ENCODE results near the gene SLC9A2. TPM values are rescaled to one million over a fixed set of nuclear protein-coding genes. Genes with fewer than 3 reads are reported as not detected.

SLC9A2 gene
- total RNA-seq, 1 donor: not detected

- H3K9me3 ChIP-seq (ENCODE audit: low read depth, low read length): no peaks in the 10 kb centered on the region
- no peaks in the 10 kb centered on the region for H3K27me3 ChIP-seq (ENCODE audit: insufficient read depth, low read length)
- no peak overlapping the region for H3K4me3 ChIP-seq (ENCODE audit: low read length)
- H3K4me1 ChIP-seq (ENCODE audit: insufficient read depth, low read length): no peaks in the 10 kb centered on the region
These were observed 99.3 kb downstream of the SLC9A2 start for GRCh38 chr2:102718387-102719316.

GRCh38 chr2:102724016-102724490 is 104.7 kb downstream of the SLC9A2 start:
- Histone ChIP-seq H3K9me3 (ENCODE audit: low read depth, low read length) (no peaks in the 10 kb centered on the region), H3K4me1 (ENCODE audit: insufficient read depth, low read length) (peaks cover 12% of the 10 kb centered on the region), H3K27me3 (ENCODE audit: insufficient read depth, low read length) (no peaks in the 10 kb centered on the region), H3K4me3 (ENCODE audit: low read length) (no peak overlapping the region)

GRCh38 chr2:102724553-102724952 is 105.2 kb downstream of the SLC9A2 start:
- H3K4me3 ChIP-seq (ENCODE audit: low read length): no peak overlapping the region
- no peaks in the 10 kb centered on the region for H3K27me3 ChIP-seq (ENCODE audit: insufficient read depth, low read length)
- no peaks in the 10 kb centered on the region for H3K9me3 ChIP-seq (ENCODE audit: low read depth, low read length)
- H3K4me1 ChIP-seq (ENCODE audit: insufficient read depth, low read length): peaks cover 12% of the 10 kb centered on the region

- H3K4me1 ChIP-seq (ENCODE audit: insufficient read depth, low read length): peaks cover 12% of the 10 kb centered on the region
- H3K4me3 ChIP-seq (ENCODE audit: low read length): no peak overlapping the region
- no peaks in the 10 kb centered on the region for H3K9me3 ChIP-seq (ENCODE audit: low read depth, low read length)
- H3K27me3 ChIP-seq (ENCODE audit: insufficient read depth, low read length): no peaks in the 10 kb centered on the region
These were observed 107.1 kb downstream of the SLC9A2 start for GRCh38 chr2:102726128-102727087.

GRCh38 chr2:102735416-102736109 is 116.2 kb downstream of the SLC9A2 start:
- Histone ChIP-seq H3K9me3 (ENCODE audit: low read depth, low read length) (no peaks in the 10 kb centered on the region), H3K4me3 (ENCODE audit: low read length) (peak overlapping the region; percentile 86), H3K27me3 (ENCODE audit: insufficient read depth, low read length) (no peaks in the 10 kb centered on the region), H3K4me1 (ENCODE audit: insufficient read depth, low read length) (peaks cover 19% of the 10 kb centered on the region)

- no peaks in the 10 kb centered on the region for H3K9me3 ChIP-seq (ENCODE audit: low read depth, low read length)
- no peaks in the 10 kb centered on the region for H3K27me3 ChIP-seq (ENCODE audit: insufficient read depth, low read length)
- H3K4me1 ChIP-seq (ENCODE audit: insufficient read depth, low read length): peaks cover 19% of the 10 kb centered on the region
- H3K4me3 ChIP-seq (ENCODE audit: low read length): peak overlapping the region; percentile 86
These were observed 116.7 kb downstream of the SLC9A2 start for GRCh38 chr2:102736110-102736409.

- Histone ChIP-seq H3K27me3 (ENCODE audit: insufficient read depth, low read length) (no peaks in the 10 kb centered on the region), H3K4me3 (ENCODE audit: low read length) (peak overlapping the region; percentile 86), H3K4me1 (ENCODE audit: insufficient read depth, low read length) (peaks cover 19% of the 10 kb centered on the region), H3K9me3 (ENCODE audit: low read depth, low read length) (no peaks in the 10 kb centered on the region)
These were observed 117.4 kb downstream of the SLC9A2 start for GRCh38 chr2:102736410-102737409.

- no peak overlapping the region for H3K4me3 ChIP-seq (ENCODE audit: low read length)
- no peaks in the 10 kb centered on the region for H3K9me3 ChIP-seq (ENCODE audit: low read depth, low read length)
- peaks cover 19% of the 10 kb centered on the region for H3K4me1 ChIP-seq (ENCODE audit: insufficient read depth, low read length)
- no peaks in the 10 kb centered on the region for H3K27me3 ChIP-seq (ENCODE audit: insufficient read depth, low read length)
These were observed 118.1 kb downstream of the SLC9A2 start for GRCh38 chr2:102737431-102737830.

GRCh38 chr2:102743259-102743658 is 123.9 kb downstream of the SLC9A2 start:
- Histone ChIP-seq H3K4me1 (ENCODE audit: insufficient read depth, low read length) (no peaks in the 10 kb centered on the region), H3K27me3 (ENCODE audit: insufficient read depth, low read length) (no peaks in the 10 kb centered on the region), H3K4me3 (ENCODE audit: low read length) (no peak overlapping the region), H3K9me3 (ENCODE audit: low read depth, low read length) (no peaks in the 10 kb centered on the region)

GRCh38 chr2:102748107-102748506 is 128.8 kb downstream of the SLC9A2 start:
- Histone ChIP-seq H3K9me3 (ENCODE audit: low read depth, low read length) (no peaks in the 10 kb centered on the region), H3K4me3 (ENCODE audit: low read length) (no peak overlapping the region), H3K4me1 (ENCODE audit: insufficient read depth, low read length) (no peaks in the 10 kb centered on the region), H3K27me3 (ENCODE audit: insufficient read depth, low read length) (no peaks in the 10 kb centered on the region)

GRCh38 chr2:102749938-102750337 is 130.6 kb downstream of the SLC9A2 start:
- Histone ChIP-seq H3K4me3 (ENCODE audit: low read length) (no peak overlapping the region), H3K9me3 (ENCODE audit: low read depth, low read length) (no peaks in the 10 kb centered on the region), H3K27me3 (ENCODE audit: insufficient read depth, low read length) (no peaks in the 10 kb centered on the region), H3K4me1 (ENCODE audit: insufficient read depth, low read length) (no peaks in the 10 kb centered on the region)

- Histone ChIP-seq H3K27me3 (ENCODE audit: insufficient read depth, low read length) (no peaks in the 10 kb centered on the region), H3K4me1 (ENCODE audit: insufficient read depth, low read length) (no peaks in the 10 kb centered on the region), H3K4me3 (ENCODE audit: low read length) (no peak overlapping the region), H3K9me3 (ENCODE audit: low read depth, low read length) (no peaks in the 10 kb centered on the region)
These were observed 134.3 kb downstream of the SLC9A2 start for GRCh38 chr2:102753563-102754159.

GRCh38 chr2:102754456-102755145 is 135.2 kb downstream of the SLC9A2 start:
- Histone ChIP-seq H3K4me1 (ENCODE audit: insufficient read depth, low read length) (no peaks in the 10 kb centered on the region), H3K9me3 (ENCODE audit: low read depth, low read length) (no peaks in the 10 kb centered on the region), H3K4me3 (ENCODE audit: low read length) (no peak overlapping the region), H3K27me3 (ENCODE audit: insufficient read depth, low read length) (no peaks in the 10 kb centered on the region)
